Right lung (tissue), 5 donors: ENCODE results near the gene MTERF1. TPM values are rescaled to one million over a fixed set of nuclear protein-coding genes. Genes with fewer than 3 reads are reported as not detected.

Experiments used
- DNase-seq, 2 donors: peaks; one replicate each; pipeline ENCODE4 v3.0.0-alpha.2; 2013
- polyA plus RNA-seq, 5 donors: library from polyadenylated mRNA; unstranded; fragments of 120-200 nt; gene quantifications; one replicate each; pipeline versions ENCODE4 v1.2.1 to v1.2.3, GENCODE V29; 2013; ENCODE audit warnings: inconsistent platforms in 1 of 5, low replicate concordance in 1 of 5; ENCODE audit not compliant: insufficient read length in 5 of 5, insufficient read depth in 1 of 5

Gene MTERF1
- polyA plus RNA-seq, 5 donors = 14.6 to 24.7 (median 21.6) TPM

- no peak for DNase-seq
Observed at GRCh38 chr7:91837397-91838070, 43.0 kb downstream of the MTERF1 start.

- no peak for DNase-seq
Observed at GRCh38 chr7:91835826-91836368, 44.6 kb downstream of the MTERF1 start.

GRCh38 chr7:91835091-91835825 lies 45.2 kb downstream of the MTERF1 start:
- DNase-seq = no peak

DNA sequence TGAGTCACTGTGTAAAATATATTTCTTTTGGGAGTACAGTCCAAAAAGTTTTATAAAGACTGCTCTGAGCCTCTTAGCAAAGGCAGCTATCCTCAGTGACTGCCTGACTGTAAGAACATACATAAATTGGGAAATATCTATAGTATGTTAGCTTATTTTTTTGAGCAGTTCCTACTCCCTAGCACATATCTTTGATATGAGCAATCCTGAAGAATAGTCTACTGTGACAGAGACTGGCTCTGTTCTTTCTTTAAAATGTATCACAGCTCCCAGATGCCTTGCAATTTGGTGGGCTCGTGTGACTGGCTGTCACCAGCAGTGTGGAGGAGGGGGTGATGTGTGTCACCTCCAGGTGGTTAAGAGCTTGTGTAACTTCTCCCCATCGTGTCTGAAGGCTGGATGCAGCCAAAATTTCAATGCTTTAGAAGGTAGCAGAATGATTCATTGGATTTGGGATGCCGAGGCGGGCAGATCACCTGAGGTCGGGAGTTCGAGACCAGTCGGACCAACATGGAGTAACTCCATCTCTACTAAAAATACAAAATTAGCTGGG lies 47.9 kb downstream of the MTERF1 start:
- DNase-seq = no peak

- DNase-seq = no peak
Observed at GRCh38 chr7:91827169-91827568, 53.3 kb downstream of the MTERF1 start.

DNA sequence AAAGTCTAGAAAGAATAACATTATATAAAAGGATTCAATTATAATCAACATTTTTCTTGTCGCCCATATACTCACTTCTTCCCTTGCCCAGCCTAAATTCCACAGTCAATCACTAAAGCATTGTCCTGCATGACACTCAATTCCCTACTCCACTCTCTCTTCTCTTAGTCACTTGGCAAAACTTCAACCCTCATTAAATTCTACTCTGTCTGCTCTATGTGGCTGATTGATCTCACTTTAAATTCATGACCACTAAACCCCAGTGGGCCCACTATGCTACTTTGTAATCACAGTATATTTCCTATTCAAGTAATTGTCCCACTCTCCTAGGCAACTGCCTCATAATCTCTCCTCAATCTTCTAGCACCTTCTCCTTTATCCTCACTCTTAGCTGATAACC lies 54.1 kb downstream of the MTERF1 start:
- DNase-seq = peak in 1 of 2 donors; percentile 14

DNA sequence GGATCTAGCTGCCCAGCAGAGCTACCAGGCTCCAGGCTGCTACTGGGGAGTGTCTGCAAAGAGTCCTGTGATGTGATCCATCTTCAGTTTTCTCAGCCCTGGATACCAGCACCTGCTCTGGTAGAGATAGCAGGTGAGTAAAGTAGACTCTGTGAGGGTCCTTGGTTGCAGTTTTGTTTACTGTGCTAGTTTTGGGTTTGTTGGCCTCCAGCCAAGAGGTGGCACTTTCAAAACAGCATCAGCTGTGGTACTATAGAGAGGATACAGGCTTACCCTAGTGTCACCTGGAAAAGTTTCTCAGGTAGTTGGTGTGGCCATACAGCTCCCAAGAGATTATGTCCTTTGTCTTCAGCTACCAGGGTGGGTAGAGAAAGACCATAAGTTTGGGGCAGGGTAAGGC lies 56.3 kb downstream of the MTERF1 start:
- DNase-seq = no peak

Other genes starting within 250 kb of the MTERF1 start
- 100 to 1,000 TPM in 1 of 5 donors, 10 to 100 TPM in 4; 66.0 to 104 (median 88.3) TPM for gene AKAP9, start 60.2 kb upstream of the MTERF1 start, polyA plus RNA-seq